Fibroblast of skin of abdomen (primary cell): ENCODE data around the gene XIRP2.
"Not testable (repeated sequence)": the region's sequence is repeated elsewhere in the genome, so short reads cannot be mapped to it uniquely, and the experiment has no call there.

Source experiments
- DNase-seq: peaks from one replicate; pipeline ENCODE4 v3.0.0-alpha.2; 2013

Gene XIRP2

DNA sequence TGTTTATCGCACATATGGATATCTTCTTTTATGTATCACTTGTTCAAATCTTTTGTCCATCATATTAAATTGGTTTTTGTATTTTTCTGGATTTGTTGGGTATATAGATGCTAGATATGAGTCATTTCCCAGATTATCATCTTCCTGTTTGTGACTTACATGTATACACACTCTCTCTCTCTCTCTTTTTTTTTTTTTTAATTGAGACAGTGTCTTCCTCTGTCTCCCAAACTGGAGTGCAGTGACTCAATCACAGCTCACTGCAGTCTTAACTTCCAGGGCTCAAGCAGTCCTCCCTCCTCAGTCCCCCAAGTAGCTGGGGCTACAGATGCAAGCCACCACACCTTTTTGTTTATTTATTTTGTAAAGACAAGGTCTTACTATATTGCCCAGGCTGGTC lies 43.8 kb downstream of the XIRP2 start:
- DNase-seq = no peak

DNA sequence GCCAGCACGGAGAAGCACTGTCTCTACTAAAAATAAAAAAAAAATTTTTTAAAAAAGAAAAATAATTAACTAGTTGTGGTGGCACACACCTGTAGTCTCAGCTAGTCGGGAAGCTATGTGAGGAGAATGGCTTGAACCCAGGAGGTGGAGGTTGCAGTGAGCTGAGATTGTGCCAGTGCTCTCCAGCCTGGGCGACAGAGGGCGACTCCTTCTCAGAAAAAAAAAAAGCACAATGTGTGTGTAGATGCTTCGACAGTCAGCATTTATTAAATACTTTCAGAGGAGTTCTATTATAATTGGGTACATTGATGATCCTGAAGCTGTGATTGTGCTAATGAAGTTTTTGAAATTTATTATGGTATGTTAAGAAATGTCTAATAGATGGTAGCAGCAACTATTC lies 46.5 kb downstream of the XIRP2 start:
- no peak for DNase-seq

GRCh38 chr2:166942377-166942776 lies 54.1 kb downstream of the XIRP2 start:
- DNase-seq = no peak

DNA sequence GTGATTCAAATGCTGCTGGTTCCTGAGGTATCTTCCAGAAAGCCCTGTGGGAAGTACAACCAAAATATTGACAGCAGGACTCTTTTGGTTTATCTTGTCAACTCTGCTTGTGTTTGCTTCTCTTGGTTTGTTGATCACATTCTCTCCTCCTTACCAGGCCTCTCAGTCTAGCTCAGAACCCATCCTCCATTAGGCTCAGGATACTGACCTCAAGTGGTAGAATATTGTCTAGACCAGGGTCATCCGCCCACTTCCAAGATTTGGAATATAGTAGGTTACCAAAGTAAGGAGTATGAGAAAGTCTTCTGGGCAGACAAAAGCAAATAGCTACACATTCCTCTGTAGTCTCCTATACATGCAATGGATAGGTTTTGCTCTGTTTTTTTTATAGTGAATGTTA lies 56.6 kb downstream of the XIRP2 start:
- no peak for DNase-seq

- DNase-seq = no peak
These were observed 69.4 kb downstream of the XIRP2 start for GRCh38 chr2:166957686-166958085.

DNA sequence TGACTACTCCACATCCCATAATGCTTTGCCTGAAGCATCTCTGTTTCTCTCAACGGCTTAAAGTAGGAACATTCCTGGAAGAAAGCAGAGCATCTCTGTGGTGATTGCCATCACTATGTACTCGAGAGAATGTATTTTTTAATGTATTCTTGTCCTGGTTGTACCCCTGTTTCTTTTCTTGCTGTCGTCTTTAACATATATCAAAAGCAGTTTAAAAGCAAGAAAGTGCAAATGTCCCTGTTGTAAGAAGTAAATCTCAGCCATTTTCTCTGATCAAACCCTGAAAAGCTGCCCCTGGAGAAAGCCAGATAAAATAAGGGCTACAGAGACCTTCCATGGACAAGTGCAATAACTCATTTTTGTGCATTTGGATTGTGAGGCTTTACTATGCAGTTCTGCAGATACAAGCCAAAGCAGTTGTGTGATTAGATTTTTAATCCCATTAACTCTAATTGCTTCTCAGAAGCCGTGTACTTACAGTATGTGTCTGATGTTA lies 70.8 kb downstream of the XIRP2 start:
- DNase-seq = no peak

GRCh38 chr2:166959556-166959955 lies 71.3 kb downstream of the XIRP2 start:
- DNase-seq = no peak

- DNase-seq = no peak
These were observed 72.5 kb downstream of the XIRP2 start for GRCh38 chr2:166960702-166961270.

DNA sequence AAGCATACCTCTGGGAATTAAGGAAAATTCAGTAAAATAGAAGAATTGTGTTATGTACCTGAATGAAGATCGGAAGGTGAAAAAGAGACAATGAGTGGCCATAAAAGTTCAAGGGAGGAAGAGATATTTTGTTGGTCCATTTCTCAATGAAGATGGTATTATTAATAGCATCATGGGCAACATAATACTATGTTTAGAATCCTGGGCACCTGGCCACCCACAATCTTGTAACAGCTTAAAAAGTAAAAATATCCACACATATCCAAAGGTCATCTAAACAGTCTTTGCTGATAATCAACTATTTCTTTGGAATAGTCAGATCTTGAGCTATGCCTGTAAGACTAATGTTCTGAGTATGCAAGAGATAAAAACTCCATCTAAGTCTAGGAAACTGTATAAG lies 73.7 kb downstream of the XIRP2 start:
- DNase-seq = no peak

DNA sequence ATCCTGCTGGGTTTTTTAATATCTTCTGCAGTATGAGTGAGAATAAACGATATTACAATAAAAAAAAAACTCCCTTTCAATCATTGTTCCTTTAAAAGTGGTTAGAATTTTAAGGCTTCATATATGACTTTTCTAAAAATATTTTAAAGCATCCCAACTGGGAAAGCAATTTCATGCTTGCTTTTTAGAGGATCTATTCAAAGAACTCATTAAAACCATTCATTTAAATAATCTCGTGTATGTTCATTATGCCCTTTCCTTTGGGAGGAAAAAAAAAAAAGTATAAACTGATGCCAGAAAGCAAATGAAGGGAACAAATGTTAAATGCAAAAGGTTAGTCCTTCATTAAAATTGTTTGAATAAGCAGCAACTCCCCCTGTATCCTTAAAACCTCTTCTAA lies 81.2 kb downstream of the XIRP2 start:
- DNase-seq = no peak

- no peak for DNase-seq
These were observed 83.7 kb downstream of the XIRP2 start for GRCh38 chr2:166972002-166972401.

- peak; percentile 3 for DNase-seq
These were observed 84.1 kb downstream of the XIRP2 start for GRCh38 chr2:166972418-166972817.

GRCh38 chr2:166984188-166984587 lies 95.9 kb downstream of the XIRP2 start:
- no peak for DNase-seq

GRCh38 chr2:166984797-166985196 lies 96.5 kb downstream of the XIRP2 start:
- DNase-seq = no peak

GRCh38 chr2:166994588-166995336 lies 106.5 kb downstream of the XIRP2 start:
- DNase-seq = no peak

DNA sequence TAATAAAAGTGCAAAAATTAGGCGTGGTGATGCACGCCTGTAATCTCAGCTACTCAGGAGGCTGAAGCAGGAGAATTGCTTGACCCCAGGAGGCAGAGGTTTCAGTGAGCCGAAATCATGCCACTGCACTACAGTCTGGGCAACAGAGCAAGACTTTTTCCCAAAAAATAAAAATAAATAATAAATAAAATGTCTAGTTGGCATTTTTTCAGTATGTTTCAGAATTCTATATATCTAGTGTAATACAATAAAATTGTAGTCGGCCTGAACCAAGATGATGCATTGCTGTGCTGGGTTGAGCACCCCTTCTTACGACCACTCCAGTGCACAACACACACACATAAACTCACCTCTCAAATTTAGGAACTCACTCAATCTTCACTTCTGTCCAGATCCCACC lies 108.2 kb downstream of the XIRP2 start:
- DNase-seq = no peak

DNA sequence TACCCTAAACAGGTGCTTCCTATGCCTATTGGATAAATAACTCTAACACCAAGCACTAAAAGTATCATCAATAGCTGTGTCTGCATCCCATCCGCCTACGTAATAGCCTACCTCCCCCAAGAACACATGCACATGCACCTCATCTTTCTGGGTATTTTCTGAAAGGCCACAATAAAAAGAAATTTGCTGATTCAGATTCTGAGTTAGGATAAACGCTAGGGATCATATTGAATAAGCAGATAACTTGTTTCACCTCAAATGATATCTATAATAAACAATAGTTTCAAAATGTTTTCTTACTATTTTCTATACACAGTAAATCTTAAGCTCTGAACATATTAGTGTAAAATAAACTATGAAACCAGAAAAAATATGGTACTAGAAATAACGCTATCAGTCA lies 112.9 kb downstream of the XIRP2 start:
- no peak for DNase-seq

DNA sequence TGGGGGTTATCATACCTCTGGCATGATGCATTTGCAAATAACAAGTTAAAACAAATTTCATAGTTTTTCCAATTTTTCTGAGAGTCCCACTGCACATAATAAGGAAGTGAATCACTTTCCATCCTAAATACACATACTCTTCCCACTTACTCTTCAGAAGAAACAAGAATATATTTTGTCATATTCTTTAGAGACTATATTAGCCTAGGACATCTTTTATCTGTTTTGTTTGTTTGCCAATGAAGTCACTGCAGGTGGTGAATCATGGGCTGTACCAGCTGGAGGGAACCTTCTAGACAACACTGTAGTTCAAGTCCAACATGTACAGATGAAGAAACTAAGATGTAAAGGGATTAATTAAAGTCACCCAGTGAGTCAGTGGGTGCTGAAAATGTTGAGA lies 116.8 kb downstream of the XIRP2 start:
- no peak for DNase-seq

- no peak for DNase-seq
These were observed 124.9 kb downstream of the XIRP2 start for GRCh38 chr2:167013227-167013626.

- DNase-seq = no peak
These were observed 127.5 kb downstream of the XIRP2 start for GRCh38 chr2:167015806-167016205.

DNA sequence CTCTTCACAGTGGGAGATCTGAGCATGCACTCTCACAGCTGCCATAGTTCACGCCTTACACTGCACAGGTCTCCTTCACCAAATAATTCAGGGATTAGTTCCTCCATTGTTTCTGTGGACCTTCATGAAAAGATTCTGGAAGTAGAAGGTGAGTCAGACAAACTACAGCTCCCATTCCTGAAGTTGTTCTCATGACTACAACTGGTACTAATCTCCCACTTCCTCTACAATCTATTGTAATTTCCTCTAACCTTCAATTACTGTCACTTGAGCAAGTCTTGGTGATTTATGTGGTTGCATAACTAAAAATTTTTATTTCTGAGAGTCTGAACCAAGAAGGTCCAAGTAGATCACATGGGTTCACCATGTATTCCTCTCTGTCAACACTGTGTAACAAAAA lies 128.7 kb downstream of the XIRP2 start:
- no peak for DNase-seq

DNA sequence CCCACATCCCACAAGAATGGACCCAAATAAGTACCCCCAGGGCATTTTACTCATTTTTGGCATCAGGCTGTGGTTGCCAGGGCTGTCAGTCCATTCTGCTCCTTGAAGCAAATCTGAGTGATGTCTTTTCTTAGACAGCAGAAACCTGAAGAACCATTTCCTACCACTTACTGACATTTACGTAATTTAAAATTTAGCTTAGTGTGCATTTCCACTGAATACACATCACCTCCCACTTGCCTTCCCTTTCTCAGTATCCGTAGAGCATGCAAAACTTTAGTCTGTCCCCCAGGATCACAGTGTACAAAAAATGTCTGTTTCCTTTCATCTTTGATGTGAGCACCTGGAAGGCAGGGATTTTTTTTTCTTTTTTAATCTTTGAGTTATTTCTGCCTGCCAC lies 130.3 kb downstream of the XIRP2 start:
- DNase-seq = no peak

GRCh38 chr2:167028503-167028902 lies 140.2 kb downstream of the XIRP2 start:
- no peak for DNase-seq

- DNase-seq = not testable (repeated sequence)
These were observed 146.7 kb downstream of the XIRP2 start for GRCh38 chr2:167034976-167035375.

DNA sequence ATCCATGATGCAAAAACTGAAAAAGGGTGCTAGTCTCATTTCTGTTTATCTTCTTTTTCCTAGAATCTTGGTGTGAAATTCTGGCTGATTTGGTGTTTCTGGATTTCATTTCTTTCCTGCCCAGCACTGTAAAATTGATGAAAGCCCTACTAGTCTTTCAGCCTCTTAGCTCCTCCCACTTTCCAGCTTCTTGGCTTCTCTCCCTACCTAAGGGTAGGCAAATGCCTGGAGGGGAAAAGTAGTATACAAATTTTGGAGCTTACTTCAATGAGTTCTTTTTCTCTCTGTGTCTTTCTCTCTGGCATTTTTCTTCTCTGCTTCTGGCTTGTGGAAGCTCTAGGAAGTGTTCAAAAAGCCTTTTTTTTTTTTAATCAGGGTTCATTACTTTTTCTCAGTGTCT lies 160.5 kb downstream of the XIRP2 start:
- DNase-seq = no peak
